Nucleus accumbens (tissue), 56 donors: ENCODE results near the gene KANK2.
A peak's percentile ranks its signal among the peaks of the same experiment; 100 is the strongest.
"Not testable (repeated sequence)": the region's sequence is repeated elsewhere in the genome, so short reads cannot be mapped to it uniquely, and the experiment has no call there.

Experiments
- DNase-seq, 56 donors: peaks; one replicate each; lab custom pipeline; 2025; lab: John Stamatoyannopoulos, UW

KANK2 gene

GRCh38 chr19:11198769-11199424, 1.6 kb upstream of the KANK2 start:
- DNase-seq, result peak in 1 of 56 donors; percentile 11

GRCh38 chr19:11198175-11198534, 810 bp upstream of the KANK2 start:
- no peak for DNase-seq

GRCh38 chr19:11196406-11197287, 698 bp downstream of the KANK2 start:
- DNase-seq, result peak in 1 of 56 donors; percentile 16

GRCh38 chr19:11195681-11196080, 1.7 kb downstream of the KANK2 start:
- no peak for DNase-seq

- peak in 1 of 56 donors; percentile 4 for DNase-seq
These were observed 2.4 kb downstream of the KANK2 start for GRCh38 chr19:11194656-11195558.

GRCh38 chr19:11194173-11194572, 3.2 kb downstream of the KANK2 start:
- no peak for DNase-seq

- DNase-seq, result no peak
These were observed 4.1 kb downstream of the KANK2 start for GRCh38 chr19:11192957-11193939.

- DNase-seq, result no peak
These were observed 5.4 kb downstream of the KANK2 start for GRCh38 chr19:11191934-11192333.

GRCh38 chr19:11191273-11191755, 6.0 kb downstream of the KANK2 start:
- peak in 1 of 56 donors; percentile 3 for DNase-seq

GRCh38 chr19:11190501-11190900, 6.8 kb downstream of the KANK2 start:
- DNase-seq, result no peak

- DNase-seq, result no peak
These were observed 9.9 kb downstream of the KANK2 start for GRCh38 chr19:11187441-11187840.

GRCh38 chr19:11182994-11183393, 14.4 kb downstream of the KANK2 start:
- DNase-seq, result no peak

GRCh38 chr19:11181488-11181887, 15.9 kb downstream of the KANK2 start:
- no peak for DNase-seq

GRCh38 chr19:11180975-11181374, 16.4 kb downstream of the KANK2 start:
- DNase-seq, result not testable (repeated sequence)

- no peak for DNase-seq
These were observed 17.0 kb downstream of the KANK2 start for GRCh38 chr19:11180346-11180745.

- no peak for DNase-seq
These were observed 17.5 kb downstream of the KANK2 start for GRCh38 chr19:11179716-11180297.

- not testable (repeated sequence) for DNase-seq
These were observed 18.2 kb downstream of the KANK2 start for GRCh38 chr19:11179145-11179465.

- DNase-seq, result no peak
These were observed 19.8 kb downstream of the KANK2 start for GRCh38 chr19:11177592-11177991.
